GM12891 (cell line): Measurements from ENCODE around the gene CACNA1H.

Source experiments
- PAX5 ChIP-seq: IDR thresholded peaks from 2 replicates; pipeline ENCODE4 v1.6.1; 2011; ENCODE audit warnings: low read length, moderate library complexity, mild to moderate bottlenecking; ENCODE audit not compliant: insufficient read depth, severe bottlenecking
- POLR2A ChIP-seq: IDR thresholded peaks from 2 replicates; pipeline ENCODE4 v1.6.1; 2011; ENCODE audit warnings: low read depth, low read length, control low read depth
- POLR2AphosphoS5 ChIP-seq: IDR thresholded peaks from 2 replicates; pipeline ENCODE4 v1.6.1; 2011; ENCODE audit warnings: low read depth, low read length, control low read depth
- SPI1 ChIP-seq: IDR thresholded peaks from 2 replicates; pipeline ENCODE4 v1.6.1; 2011; ENCODE audit warnings: low read depth, low read length, control low read depth
- TAF1 ChIP-seq: IDR thresholded peaks from 2 replicates; pipeline ENCODE4 v1.6.1; 2011; ENCODE audit warnings: low read depth, low read length, control low read depth

DNA sequence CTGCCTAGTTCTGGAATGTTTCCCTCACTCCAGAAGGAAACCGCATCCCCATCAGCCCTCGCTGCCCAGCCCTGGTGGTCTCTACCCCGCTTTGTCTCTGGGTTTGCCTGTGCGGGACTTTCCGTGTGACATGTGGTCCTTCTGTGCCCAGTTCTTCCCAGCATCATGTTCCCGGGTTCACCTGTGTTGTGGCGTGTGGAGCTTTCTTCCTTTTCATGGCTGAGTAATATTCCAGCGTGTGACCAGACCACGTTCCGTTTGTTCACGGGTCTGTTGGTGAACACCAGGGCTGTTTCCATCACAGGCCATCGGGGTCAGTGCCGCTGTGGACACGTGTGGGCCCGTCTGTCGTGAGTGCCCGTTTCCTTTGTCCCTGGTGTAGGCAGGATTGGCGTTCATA, 32.1 kb downstream of the CACNA1H start:
- TF ChIP-seq POLR2A (no peak), POLR2AphosphoS5 (no peak), TAF1 (no peak), SPI1 (no peak), PAX5 (no peak)
